GM19463 (cell line): ENCODE results near the gene NUP50.
"Not testable (repeated sequence)": the region's sequence is repeated elsewhere in the genome, so short reads cannot be mapped to it uniquely, and the experiment has no call there.

Source experiments
- ATAC-seq: cut with Tn5 transposase; IDR thresholded peaks from one replicate; pipeline ENCODE4 v1.9.1; 2021; ENCODE audit warnings: mild to moderate bottlenecking, moderate library complexity; ENCODE audit not compliant: unreplicated experiment

The NUP50 gene

DNA sequence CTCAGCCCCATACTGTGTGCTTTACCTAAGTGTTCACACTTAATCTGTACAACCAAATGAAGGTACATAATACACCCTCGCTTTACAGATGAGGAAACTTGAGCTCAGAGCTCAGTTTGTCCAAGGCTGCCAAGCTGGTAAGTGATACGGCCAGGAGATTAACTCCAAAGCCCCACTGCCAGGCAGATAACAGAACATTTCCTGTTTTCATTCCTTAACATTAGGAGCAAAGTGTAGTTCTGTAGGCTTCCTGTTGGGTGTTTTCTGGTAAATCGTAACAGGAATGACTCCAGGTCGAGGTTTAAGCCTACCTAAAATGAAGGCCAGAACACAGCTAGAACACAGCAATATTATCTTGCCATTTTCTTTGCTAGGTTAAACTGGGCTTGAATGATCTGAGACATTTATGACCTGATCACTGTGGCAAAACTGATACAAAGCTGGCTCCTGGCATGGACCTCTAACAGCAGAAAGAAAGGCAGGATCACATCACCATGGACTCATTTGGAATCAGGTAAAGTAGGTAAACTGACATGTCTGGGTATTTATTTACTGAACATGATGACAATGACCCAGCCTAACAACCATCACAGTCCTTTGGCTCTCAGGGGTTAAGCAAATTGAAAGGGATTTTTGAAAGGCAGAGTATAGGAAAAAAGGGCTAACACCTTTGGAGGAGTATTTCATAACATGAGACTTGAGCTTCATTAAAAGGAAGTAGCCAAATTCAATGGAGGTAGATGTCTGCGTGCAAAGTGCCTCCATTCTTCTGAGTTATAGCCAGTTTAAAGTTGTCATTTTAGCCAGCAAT, 3.9 kb upstream of the NUP50 start:
- ATAC-seq: no peak

DNA sequence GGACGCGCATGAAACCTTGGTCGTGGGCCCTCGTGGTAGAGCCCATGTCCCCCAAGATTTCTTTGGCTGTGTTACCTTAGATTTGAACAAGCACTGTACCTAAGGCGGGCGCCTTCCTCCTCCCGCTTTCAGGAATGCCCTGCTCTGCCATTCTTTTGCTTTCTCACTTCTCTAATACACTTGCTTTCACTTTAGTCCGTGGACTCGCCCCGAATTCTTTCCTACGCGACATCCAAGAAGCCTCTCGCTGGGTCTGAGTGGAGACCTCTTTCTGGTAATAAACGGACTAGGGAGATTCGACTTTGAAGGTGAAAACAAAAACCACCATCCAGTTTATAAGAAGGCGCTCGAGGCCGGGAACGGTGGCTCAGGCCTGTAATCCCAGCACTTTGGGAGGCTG, 1.2 kb upstream of the NUP50 start:
- no peak for ATAC-seq

DNA sequence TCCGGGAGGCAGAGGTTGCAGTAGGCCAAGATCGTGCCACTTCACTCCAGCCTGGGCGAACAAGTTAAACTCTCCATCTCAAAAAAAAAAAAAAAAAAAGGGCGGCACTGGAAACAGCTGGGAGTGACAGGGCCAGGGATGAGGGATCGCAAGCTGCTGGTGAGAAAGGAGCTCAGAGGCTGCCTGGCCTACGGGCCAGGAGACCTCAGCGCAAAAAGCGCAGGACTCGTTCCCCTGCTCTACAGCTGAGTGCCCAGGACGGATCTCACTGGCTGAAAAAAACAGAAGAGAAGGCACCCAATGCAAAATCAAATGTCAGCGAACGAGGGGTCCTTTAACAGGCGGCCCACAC, 650 bp upstream of the NUP50 start:
- ATAC-seq: no peak

DNA sequence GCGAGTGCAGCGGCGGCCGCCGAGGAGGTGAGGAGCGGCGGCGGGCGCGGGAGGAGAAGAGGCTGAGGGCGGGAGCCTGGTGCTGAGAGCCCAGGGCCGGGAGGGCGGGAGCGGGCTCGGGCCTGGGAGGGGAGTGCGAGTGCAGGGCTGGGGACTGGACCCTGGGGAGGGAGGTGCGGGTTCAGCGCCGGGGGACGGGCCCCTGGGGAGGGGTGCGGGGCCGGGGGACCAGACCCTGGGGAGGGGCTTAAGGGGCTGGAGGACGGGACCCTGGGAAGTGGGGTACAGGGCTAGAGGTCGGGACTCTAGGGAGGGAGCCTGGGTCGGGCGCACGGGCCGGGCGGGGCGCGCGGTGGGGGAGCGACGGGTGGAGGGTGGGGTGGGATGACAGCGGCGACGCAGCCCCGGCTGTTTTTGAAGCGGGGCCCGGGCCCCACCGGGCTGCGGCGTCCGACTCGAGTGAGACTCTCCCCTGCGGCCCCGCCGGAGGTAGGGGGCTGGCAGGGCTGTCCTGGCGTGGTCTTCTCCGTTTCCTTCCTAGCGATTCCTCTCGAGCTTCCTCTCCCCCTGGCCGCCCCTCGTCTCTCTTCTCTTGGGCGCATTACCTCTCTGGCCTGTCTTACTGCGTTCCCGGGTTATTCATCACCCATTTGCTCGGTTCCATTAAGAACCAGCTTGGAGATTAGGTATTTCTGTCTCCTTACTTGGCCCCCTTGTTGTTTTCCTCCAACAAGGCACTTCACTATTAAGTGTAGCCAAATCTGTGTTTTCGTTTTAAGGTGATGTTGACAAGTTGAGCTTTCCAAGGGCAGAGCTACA, 754 bp downstream of the NUP50 start:
- ATAC-seq: peak; percentile 9

DNA sequence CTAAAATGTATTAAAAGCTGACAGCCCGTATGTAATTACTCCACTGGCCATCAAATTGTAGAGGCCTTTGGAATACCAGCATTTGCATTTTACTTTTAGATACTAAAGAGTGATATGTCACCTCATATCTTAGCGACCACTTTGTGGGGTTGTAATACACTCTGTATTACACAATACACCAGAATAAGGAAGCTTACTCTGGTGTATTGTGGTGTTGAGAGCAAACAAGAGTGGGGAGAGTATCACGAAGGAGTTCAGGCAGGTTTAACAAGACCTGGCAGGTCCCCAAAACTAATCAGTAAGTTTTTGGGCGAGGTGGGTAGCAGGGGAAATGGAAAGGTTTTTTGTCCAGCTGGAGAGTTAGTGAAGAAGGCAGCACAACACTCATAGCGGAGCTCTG, 3.2 kb downstream of the NUP50 start:
- ATAC-seq: no peak

DNA sequence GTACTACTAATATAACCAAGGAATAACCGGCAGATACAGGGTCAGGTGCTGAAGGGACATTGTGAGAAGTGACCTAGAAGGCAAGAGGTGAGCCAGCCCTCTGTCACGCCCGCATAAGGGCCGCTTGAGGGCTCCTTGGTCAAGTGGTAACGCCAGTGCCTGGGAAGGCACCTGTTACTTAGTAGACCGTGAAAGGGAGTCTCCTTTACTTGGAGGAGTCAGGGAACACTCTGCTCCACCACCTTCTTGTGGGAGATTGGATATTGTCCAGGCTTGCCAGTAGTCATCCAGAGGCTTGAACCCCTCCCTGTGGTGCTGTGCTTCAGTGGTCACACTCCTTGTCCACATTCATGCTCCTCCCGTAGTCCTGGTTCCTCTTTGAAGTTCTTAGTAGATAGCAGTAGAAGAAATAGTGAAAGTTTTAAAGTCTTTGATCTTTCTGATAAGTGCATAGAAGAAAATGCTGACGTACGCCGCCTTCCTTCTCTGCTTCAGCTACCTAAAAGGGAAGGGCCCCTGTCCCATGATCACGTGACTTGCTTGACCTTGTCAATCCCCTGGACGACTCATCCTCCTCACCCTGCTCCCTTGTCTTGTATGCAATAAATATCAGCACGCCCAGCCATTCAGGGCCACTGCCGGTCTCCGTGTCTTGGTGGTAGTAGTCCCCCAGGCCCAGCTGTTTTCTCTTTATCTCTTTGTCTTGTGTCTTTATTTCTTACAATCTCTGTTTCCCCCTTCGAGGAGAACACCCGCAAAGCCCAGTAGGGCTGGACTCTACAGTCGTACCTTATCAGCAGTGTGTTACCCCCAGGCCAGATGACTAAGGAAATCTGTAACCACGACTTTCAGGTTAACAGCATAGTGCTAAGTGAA, 6.1 kb downstream of the NUP50 start:
- ATAC-seq: no peak

DNA sequence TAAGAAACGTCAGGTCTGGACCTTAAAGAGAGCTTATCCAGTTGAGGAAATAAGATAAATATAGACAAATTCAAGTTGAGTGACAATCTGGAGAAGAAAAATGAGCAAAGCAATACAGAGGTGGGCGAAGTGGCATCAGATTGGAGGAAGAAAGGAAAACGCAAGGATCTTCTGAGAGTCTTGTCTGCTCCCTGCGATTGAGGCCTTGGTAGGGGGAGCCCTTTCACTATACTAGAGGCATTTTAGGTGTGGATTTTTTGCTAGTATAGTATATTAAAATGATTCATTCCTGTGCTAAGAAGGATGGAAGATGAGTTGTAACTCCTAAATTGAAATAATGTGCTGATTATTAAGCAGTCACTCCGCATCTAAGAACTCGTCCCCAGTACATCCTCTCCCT, 8.1 kb downstream of the NUP50 start:
- ATAC-seq: no peak

DNA sequence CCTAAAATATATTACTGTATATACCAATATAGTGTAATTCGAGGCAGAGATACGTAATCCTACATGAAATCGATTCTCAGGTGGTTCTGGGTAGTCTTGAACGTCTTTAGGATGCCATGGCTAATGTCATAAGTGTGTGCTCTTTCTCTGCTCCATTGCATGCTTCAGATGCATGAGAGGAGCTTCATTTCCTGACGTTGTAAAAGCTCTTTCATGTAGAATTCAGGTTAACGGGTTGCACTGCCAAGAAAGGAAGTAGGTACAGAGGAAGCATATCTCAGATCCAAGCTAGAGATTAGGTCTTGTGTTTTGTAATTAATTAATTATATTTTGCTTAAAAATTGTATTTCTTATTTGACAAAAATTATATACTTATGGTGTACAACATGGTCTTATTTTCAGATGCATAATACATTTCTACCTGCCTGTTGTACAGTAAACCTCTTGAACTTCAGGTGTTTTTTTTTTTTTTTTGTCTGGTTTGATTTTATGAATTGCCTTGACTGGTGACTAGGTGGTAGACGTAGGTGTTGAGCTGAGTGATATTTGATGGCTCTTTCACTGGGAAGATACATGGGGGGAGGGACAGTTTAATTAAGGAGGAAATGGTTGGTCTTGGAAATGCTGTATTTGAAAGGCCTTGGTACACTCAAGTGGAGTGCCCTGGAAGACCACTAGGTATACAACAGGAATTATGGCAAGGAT, 9.3 kb downstream of the NUP50 start:
- ATAC-seq: no peak

DNA sequence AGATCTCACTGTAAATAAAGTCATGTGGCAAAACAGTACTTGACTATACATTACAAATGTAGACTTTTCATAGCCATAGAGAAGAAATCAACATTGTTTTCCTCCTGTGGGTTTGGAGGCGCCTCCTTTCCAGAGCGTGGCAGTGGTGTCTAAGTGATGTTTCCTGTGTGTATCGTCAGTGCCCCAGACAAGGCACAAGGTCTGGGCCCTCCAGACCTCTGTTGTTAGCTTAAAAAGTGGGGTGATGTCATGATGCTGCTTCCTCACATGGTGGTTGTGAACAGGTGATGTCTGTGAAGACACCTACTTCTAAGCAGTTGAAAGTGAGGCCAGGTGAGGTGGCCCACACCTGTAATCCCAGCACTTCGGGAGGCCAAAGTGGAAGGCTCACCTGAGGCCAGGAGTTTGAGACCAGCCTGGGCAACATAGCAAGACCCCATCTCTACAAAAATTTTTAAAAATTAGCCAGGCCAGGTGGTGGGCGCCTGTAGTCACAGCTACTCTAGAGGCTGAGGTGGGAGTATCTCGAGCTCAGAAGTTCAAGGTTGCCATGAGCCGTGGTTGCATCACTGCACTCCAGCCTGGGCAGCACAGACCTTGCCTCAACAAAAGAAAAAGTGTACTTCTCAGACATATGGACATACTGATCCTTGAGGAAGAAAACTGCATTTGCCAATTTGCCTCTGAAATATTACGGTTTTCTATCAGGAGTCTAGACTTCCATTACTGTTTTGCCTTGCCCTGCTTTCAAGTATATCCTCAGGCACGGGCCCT, 15.7 kb downstream of the NUP50 start:
- no peak for ATAC-seq

DNA sequence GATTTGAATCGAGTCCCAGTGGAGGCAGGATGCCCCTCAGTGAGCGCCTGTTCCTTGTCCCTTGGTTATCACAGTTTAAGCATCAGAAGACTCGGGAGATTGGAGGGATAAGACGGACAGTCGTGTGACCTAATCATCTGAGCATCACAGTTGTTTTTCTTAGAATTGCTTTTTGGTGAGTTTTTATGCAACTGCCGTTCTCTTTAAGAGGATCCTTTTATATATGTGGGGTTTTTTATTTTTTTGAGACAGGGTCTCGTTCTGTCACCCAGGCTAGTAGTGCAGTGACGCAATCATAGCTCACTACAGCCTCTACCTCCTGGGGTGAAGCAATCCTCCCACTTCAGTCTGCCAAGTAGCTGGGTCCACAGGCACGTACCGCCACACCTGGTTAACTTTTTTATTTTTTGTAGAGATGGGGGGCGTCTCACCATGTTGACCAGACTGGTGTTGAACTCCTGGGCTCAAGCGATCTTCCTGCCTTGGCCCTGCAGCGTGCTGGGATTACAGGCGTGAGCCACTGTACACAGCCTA, 16.5 kb downstream of the NUP50 start:
- no peak for ATAC-seq

DNA sequence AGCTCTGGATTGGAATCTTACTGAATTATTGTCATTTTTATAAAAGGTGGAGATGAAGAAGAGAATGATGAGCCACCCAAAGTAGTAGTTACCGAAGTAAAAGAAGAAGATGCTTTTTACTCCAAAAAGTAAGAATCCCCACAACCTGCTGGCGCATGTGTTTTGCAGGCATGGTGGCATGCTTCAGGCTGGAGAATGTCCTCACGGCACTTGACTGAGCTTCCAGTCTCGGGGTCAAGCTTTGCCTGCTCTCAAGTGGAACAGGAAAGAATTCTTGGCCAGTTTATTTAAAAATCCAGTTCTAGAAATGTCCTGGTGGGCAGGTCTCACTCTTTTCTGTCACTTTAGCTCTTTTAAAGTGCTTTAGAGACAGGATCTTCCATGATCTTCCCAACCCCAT, 17.5 kb downstream of the NUP50 start:
- ATAC-seq: no peak

DNA sequence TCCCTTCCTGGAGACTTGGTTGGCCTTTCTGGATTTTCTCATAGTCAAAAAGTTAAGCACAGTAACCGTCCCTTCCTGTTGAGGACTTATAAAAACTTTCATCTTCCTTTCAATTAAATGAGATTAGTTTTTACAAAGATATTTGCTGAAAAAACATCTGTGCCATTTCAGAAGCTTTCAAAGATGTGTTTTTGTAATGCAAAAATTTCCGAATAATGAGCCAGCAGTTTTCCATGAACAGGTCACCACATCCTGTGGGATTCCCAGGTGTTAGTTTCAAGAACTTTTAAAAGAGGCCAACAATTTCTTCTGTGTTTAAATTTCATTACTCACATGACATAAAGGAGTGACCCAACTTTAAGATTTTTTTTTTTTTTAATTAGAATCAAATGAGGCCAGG, 18.0 kb downstream of the NUP50 start:
- ATAC-seq: no peak

DNA sequence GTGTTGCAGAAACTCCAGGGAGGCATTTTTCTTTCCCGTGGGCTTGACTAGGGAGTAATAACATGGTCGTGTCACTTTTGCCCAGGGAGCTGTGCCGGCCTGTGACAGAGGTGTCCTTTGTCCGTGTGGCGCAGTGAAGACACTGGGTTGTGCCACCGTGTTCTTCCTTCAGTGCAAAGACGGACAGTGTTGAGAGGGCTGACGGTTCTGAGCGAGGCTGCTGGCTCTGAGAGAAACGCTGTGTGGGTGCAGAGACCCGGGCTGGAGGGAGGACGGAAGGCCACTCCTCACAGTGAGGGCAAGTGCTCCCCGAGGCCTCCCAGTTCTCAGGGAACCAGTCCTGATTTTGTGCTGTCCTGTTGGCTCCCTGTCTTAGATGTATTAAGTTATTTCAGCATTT, 20.2 kb downstream of the NUP50 start:
- ATAC-seq: no peak

DNA sequence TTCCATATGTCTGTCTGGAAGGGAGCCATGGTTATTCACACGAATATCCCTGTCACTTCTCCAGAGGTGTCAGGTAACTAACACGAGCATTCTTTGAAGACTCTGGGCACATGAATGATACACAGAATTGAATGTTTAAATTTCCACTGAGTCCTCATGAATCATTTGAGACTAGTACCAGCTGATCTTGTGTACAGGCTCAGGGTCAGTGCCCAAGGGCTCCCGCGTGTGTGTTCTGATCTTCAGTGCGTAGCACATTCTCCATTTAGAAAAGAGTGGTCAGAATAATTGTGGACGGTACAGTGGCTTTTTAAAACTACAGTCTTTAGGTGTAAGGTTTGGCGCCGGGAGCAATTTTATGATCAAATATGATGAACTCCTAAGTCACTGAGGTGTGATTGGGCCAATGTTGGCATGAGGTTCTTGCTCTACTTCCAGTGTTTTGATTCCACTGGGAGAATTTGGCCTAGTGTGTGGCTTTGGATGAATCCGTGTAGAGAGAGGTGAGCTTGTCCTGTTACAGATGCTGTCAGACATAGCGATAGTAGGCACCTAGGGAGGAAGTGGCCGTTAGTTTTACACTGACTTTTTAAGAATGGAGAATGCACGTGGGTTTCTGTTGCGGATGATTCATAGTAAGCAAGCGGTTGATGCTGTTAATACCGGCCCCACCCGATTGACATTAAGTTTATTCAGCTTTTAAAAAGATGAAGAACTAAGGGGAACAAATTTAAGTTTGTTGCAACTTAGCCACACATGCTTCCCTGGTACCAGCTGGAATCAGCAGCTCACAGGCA, 22.2 kb downstream of the NUP50 start:
- no peak for ATAC-seq

DNA sequence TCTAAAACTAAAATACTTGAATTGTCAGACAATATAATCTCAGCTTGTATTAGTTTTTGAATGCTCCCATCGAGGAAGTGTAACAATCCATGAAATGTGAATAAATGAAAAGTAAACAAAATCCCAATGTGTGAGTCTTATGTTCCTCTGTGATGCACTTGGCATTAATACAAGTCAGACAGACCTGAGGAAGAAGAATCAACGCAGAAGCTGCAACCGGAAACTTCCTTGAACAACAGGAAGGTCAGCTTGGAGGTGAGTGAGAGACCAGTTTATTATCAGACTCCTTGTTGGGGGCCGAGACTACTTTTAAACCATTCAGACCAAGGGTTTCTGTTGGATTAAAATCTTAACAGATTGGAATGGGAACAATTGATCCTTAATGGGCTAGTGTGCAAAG, 24.2 kb downstream of the NUP50 start:
- no peak for ATAC-seq

DNA sequence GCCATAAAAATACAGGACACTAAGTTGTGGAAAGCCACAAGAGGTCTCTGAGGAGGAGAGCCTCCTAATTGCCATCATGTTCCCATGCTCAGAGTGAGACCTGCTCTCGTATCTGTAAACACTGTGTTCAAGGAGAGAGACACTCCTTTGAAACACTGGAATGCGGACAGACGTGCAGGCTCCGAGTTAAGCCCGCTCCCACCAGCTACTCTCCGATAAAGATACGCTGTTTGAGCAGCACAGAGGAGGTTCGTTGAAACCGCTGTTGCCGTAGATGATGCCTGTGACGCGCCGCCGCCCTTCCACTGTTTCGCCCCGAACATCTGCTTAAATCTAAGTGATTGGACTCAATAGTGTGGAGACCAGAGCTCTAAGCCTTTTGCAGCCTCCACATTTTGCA, 25.1 kb downstream of the NUP50 start:
- no peak for ATAC-seq

DNA sequence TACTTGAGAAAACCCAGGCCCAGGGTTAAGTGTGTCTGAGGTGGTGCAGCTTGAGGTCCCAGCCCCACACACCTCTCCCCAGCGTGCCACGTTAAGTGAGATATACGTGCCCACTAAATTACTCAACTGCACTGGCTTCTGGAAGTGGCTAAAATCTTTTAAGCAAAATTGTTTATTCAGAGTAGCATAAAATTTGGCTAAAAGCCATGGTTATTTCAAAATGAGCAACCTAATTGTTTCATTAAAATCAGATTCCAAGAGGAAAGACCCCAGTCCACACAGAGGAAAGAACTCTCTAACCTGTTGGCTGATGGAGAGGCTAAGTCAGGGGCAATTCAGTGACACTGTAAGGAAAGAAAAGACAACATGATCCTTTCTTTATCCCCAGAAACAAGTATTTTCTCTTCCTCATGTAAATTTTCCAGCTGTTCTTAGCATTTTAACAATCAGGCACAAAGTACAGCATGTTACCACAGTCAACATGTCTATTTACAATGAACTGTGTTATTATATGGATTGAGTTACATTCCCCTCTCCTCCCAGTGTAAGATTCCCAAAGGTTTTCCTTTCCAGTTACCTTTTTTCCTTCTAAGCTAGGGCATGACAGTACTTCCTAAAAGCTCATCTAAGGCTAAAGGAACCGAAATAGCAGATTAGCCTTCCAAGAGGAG, 26.6 kb downstream of the NUP50 start:
- no peak for ATAC-seq

DNA sequence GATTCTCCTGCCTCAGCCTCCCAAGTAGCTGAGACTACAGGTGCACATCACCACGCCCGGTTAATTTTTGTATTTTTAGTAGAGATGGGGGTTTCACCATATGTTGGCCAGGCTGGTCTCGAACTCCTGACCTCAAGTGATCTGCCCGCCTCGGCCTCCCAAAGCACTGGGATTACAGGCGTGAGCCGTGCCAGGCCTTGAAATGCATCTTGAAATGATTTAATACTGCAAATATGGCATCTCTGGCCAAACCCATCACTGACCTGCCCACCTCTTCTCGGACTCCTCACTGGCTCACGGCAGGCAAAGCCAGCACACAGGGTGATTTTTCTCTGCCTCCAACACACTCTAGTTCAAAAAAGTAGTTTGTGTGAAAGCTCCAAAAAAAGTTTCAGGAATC, 28.0 kb downstream of the NUP50 start:
- ATAC-seq: not testable (repeated sequence)
